ENCODE results near the gene PDGFB. TPM values are rescaled to one million over a fixed set of nuclear protein-coding genes. Genes with fewer than 3 reads are reported as not detected.

The PDGFB gene
- total RNA-seq, 1 donor from 2014 or later = 53.4 TPM

GRCh38 chr22:39277142-39277607, 32.4 kb upstream of the PDGFB start:
- no peaks in the 10 kb centered on the region for H3K9me3 Mint-ChIP-seq (ENCODE audit: unreplicated experiment)
- TF ChIP-seq, protein P1, sequence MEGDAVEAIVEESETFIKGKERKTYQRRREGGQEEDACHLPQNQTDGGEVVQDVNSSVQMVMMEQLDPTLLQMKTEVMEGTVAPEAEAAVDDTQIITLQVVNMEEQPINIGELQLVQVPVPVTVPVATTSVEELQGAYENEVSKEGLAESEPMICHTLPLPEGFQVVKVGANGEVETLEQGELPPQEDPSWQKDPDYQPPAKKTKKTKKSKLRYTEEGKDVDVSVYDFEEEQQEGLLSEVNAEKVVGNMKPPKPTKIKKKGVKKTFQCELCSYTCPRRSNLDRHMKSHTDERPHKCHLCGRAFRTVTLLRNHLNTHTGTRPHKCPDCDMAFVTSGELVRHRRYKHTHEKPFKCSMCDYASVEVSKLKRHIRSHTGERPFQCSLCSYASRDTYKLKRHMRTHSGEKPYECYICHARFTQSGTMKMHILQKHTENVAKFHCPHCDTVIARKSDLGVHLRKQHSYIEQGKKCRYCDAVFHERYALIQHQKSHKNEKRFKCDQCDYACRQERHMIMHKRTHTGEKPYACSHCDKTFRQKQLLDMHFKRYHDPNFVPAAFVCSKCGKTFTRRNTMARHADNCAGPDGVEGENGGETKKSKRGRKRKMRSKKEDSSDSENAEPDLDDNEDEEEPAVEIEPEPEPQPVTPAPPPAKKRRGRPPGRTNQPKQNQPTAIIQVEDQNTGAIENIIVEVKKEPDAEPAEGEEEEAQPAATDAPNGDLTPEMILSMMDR (IDR thresholded peaks at IDR 0.05; ENCODE audit: unreplicated experiment) = no peak
- H3K36me3 Mint-ChIP-seq (ENCODE audit: low read depth, unreplicated experiment) = no peaks in the 10 kb centered on the region
- no peak overlapping the region for H3K27ac Mint-ChIP-seq (ENCODE audit: unreplicated experiment)
- peaks cover 30% of the 10 kb centered on the region for H3K4me1 Mint-ChIP-seq (ENCODE audit: unreplicated experiment)
- no peak for DNase-seq (ENCODE audit: low spot score)
- no peak overlapping the region for H3K4me3 Mint-ChIP-seq (ENCODE audit: unreplicated experiment)
- peaks cover 6% of the 10 kb centered on the region for H3K27me3 Mint-ChIP-seq (ENCODE audit: unreplicated experiment)

GRCh38 chr22:39276440-39277141, 31.8 kb upstream of the PDGFB start:
- Mint-ChIP-seq H3K36me3 (ENCODE audit: low read depth, unreplicated experiment) (no peaks in the 10 kb centered on the region), H3K27me3 (ENCODE audit: unreplicated experiment) (peaks cover 6% of the 10 kb centered on the region), H3K9me3 (ENCODE audit: unreplicated experiment) (no peaks in the 10 kb centered on the region), H3K27ac (ENCODE audit: unreplicated experiment) (no peak overlapping the region), H3K4me1 (ENCODE audit: unreplicated experiment) (peaks cover 27% of the 10 kb centered on the region), H3K4me3 (ENCODE audit: unreplicated experiment) (no peak overlapping the region)
- TF ChIP-seq, protein P1 (IDR thresholded peaks at IDR 0.05; ENCODE audit: unreplicated experiment) = no peak
- no peak for DNase-seq (ENCODE audit: low spot score)

- peaks cover 6% of the 10 kb centered on the region for H3K27me3 Mint-ChIP-seq (ENCODE audit: unreplicated experiment)
- DNase-seq (ENCODE audit: low spot score) = no peak
- no peaks in the 10 kb centered on the region for H3K36me3 Mint-ChIP-seq (ENCODE audit: low read depth, unreplicated experiment)
- H3K27ac Mint-ChIP-seq (ENCODE audit: unreplicated experiment) = no peak overlapping the region
- peaks cover 23% of the 10 kb centered on the region for H3K4me1 Mint-ChIP-seq (ENCODE audit: unreplicated experiment)
- H3K4me3 Mint-ChIP-seq (ENCODE audit: unreplicated experiment) = no peak overlapping the region
- TF ChIP-seq, protein P1 (IDR thresholded peaks at IDR 0.05; ENCODE audit: unreplicated experiment) = no peak
- H3K9me3 Mint-ChIP-seq (ENCODE audit: unreplicated experiment) = no peaks in the 10 kb centered on the region
Measured at GRCh38 chr22:39275814-39276439, 31.1 kb upstream of the PDGFB start.

GRCh38 chr22:39273950-39274887, 29.4 kb upstream of the PDGFB start:
- Mint-ChIP-seq H3K4me3 (ENCODE audit: unreplicated experiment) (no peak overlapping the region), H3K4me1 (ENCODE audit: unreplicated experiment) (peaks cover 23% of the 10 kb centered on the region), H3K36me3 (ENCODE audit: low read depth, unreplicated experiment) (no peaks in the 10 kb centered on the region), H3K27ac (ENCODE audit: unreplicated experiment) (no peak overlapping the region), H3K9me3 (ENCODE audit: unreplicated experiment) (no peaks in the 10 kb centered on the region), H3K27me3 (ENCODE audit: unreplicated experiment) (peaks cover 8% of the 10 kb centered on the region)
- DNase-seq (ENCODE audit: low spot score) = no peak
- TF ChIP-seq, protein P1 (IDR thresholded peaks at IDR 0.05; ENCODE audit: unreplicated experiment) = no peak
